Astrocyte of the spinal cord (primary cell): ENCODE data around the gene BAIAP2.

Source experiments
- DNase-seq: peaks from one replicate; pipeline ENCODE4 v3.0.0; 2011; ENCODE audit warnings: low read depth, low spot score
- H3K4me3 ChIP-seq: 2 replicates; pipeline ENCODE4 v1.5.1; 2011; ENCODE audit warnings: low read depth, mild to moderate bottlenecking, low read length, moderate library complexity
- CTCF ChIP-seq: IDR thresholded peaks from 2 replicates; pipeline ENCODE4 v1.5.1; 2012; ENCODE audit warnings: low read depth, mild to moderate bottlenecking, low read length, inconsistent platforms
- in situ Hi-C: cut with HindIII; loops from 2 replicates; pipeline ENCODE4 v1.10.0; 2017; ENCODE audit warnings: low sequenced_read_pairs

The BAIAP2 gene

GRCh38 chr17:81093619-81094508 lies 58.9 kb downstream of the BAIAP2 start:
- in situ Hi-C loops: no loop called here
- no peak overlapping the region for H3K4me3 ChIP-seq
- no peak for DNase-seq
- TF ChIP-seq CTCF: no peak

- no peak for TF ChIP-seq CTCF
- H3K4me3 ChIP-seq: no peak overlapping the region
- in situ Hi-C loops: no loop called here
Observed at GRCh38 chr17:81094509-81095382, 59.8 kb downstream of the BAIAP2 start.

GRCh38 chr17:81095383-81095762 lies 60.4 kb downstream of the BAIAP2 start:
- DNase-seq: no peak
- TF ChIP-seq CTCF: no peak
- in situ Hi-C loops: no loop called here
- H3K4me3 ChIP-seq: no peak overlapping the region

More at GRCh38 chr17:81094509-81095382, 59.8 kb downstream of the BAIAP2 start:
- DNase-seq: peak; percentile 100

- no peak for TF ChIP-seq CTCF
- no peak overlapping the region for H3K4me3 ChIP-seq
- no peak for DNase-seq
- in situ Hi-C loops: no loop called here
Observed at GRCh38 chr17:81096741-81097133, 61.8 kb downstream of the BAIAP2 start.

- TF ChIP-seq CTCF: peak; percentile 76
- in situ Hi-C loops: no loop called here
- H3K4me3 ChIP-seq: peak overlapping the region; percentile 20
- DNase-seq: peak; percentile 90
Observed at GRCh38 chr17:81097134-81097942, 62.4 kb downstream of the BAIAP2 start.

GRCh38 chr17:81097943-81098308 lies 63.0 kb downstream of the BAIAP2 start:
- peak overlapping the region; percentile 20 for H3K4me3 ChIP-seq
- DNase-seq: peak; percentile 32
- no peak for TF ChIP-seq CTCF
- in situ Hi-C loops: no loop called here
